GM19240 (cell line): ENCODE data around the gene CLEC6A.
"Not testable (repeated sequence)": the region's sequence is repeated elsewhere in the genome, so short reads cannot be mapped to it uniquely, and the experiment has no call there.

Experiments
- DNase-seq: peaks from one replicate; pipeline ENCODE4 v3.0.0; 2011; ENCODE audit warnings: low spot score; ENCODE audit not compliant: insufficient read length

CLEC6A gene

DNA sequence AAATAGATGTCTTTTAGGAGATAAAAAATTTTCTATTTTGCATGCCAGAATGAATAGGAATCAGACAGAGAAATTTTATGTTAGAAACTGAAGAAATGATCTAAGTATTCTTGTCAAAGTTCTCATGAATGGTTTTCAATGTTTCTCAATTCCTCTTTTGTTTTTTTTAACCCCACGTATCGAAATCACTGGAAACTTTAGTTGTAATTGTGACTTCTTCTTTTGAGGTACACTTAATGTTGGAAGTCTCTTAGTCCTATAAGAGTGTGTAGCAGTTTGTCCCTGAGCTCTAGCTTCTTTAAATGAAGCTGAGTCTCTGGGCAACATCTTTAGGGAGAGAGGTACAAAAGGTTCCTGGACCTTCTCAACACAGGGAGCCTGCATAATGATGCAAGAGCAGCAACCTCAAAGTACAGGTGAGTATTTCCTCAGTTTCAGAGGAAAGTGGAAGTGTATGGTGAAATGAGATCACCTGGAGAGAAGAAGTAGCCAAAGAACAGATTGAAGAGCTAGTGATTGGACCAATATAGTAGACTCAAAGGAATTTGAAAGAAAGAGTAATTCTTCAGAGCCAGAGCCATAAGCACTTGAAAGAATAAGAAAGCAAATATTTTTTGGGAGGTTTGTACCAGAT is at the start of gene CLEC6A:
TSS of gene CLEC6A (plus strand) at position 236 of the 634 bp plus-strand sequence. CDS start at position 386, 150 bp downstream.
- no peak for DNase-seq

DNA sequence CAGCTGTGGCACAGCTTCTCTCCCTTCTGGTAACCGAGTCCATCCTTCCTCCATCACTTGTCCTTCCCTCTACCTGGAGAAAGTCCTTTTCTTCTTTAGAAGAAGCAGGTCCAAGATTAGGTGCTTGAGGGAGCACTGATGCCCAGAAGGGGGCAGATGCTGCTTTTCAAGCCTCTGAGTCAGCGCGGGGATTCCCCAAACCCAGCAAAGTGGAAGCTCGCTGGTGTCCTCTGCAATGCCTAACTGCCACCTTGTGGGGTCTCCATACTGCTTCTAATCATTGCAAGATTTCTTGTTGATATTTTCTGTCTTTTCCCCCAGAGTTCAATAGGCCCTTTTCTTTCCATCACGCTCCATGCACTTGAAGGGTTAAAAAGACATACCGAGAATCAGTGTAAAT is 36.2 kb upstream of the CLEC6A start:
- DNase-seq = not testable (repeated sequence)

DNA sequence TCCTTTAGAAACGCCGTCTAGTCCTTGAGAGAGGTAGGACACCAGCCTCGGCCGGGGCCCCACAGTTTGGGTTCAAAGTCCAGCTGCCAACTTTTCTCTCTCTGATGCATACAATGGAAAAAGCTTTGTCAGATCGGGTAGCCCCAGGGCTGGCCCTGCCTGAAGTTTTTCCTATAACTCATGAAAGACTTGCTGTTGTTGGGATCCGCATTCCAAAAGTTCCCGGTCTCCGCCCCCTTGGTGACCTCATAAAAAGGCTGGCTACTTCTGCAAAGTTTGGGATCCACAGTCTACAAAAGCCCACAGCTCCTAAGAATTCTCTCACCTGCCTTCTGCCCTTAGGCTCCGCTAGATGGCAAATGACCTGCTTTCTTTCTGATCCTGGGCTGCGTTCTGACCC is 35.3 kb upstream of the CLEC6A start:
- DNase-seq = no peak

DNA sequence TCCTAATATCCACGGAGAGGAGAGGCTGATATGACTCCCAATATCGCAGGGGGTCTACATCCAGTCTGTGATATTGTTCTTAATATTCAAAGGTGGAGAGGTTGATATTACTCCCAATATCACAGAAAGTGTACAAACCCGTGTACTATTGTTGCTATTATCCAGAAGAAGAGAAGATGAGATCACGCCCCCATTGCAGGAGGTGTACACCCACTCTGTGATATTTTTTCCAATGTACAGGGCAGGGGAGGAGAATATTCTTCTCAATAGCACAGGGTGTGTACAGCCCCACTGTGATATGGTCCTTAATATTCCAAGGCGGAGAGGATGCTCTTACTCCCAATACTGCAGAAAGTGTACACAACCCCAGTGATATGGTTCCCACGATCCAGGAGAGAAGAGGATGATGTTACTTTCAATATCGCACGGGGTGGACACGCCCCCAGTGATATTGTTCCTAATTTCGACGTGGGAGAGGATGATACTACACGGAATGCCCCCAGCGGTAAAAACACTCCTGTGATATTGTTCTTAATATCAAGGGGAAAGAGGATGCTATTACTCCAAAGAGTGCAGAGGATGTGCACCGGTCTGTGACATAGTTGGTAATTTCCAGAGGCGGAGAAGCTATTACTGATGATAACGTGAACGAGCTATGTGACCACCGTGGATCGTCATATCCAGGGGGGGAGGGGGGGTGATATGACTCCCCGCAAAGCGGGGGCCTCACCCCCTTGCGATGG is 11.1 kb upstream of the CLEC6A start:
- DNase-seq = not testable (repeated sequence)

DNA sequence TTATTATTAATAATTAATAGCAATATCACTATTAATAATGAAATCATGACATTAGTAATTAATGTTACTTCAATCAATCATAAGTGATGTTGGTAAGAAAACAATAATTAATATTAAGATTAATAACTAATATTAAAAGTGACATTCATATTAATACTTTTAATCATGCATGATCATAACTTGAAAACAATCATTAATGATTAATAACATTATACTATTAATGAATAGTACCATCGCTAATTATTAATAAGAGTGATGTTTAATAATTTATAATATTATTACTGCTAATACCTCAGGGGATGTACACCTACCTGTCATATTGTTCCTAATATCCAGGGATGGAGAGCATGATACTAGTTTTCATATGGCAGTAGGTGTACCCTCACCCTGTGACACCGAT is 10.0 kb upstream of the CLEC6A start:
- DNase-seq = no peak

DNA sequence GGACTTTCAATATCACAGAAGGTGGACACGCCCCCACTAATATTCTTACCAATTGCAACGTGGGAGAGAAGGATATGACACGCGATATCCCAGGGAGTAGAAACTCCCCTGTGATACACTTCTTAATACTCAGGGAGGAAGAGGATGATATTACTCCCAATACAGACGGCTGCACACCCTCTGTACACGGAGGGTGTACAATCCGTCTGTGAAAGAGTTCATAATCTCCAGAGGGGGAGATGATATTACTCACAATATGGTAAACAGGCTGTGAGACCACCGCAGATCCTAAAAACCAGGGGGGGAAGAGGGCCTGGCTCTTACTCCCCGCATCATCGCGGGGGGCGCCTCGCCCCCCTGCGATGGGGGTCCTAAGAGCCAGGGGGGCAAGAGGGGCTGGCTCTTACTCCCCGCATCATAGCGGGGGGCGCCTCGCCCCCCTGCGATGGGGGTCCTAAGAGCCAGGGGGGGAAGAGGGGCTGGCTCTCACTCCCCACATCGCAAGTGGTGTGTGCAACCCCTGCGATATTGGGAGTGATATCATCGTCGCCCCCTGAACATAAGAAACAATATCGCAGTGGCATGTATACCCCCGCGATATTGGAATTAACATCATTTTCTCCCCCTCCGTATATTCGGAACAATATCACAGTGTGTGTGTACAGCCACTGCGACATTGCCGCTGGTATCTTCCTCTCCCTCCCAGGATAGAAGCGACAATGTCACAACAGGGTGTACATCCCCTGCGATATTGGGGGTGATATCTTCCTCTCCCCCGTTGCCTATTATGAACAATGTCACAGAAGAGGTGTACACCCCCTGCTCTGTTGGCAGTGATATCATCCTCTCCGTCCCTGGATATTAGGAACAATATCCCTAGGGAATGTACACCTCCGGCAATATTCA is 8.9 kb upstream of the CLEC6A start:
- no peak for DNase-seq

GRCh38 chr12:8449355-8449859 is 6.4 kb upstream of the CLEC6A start:
- DNase-seq = no peak

- no peak for DNase-seq
These were observed 3.7 kb upstream of the CLEC6A start for GRCh38 chr12:8452036-8452435.

DNA sequence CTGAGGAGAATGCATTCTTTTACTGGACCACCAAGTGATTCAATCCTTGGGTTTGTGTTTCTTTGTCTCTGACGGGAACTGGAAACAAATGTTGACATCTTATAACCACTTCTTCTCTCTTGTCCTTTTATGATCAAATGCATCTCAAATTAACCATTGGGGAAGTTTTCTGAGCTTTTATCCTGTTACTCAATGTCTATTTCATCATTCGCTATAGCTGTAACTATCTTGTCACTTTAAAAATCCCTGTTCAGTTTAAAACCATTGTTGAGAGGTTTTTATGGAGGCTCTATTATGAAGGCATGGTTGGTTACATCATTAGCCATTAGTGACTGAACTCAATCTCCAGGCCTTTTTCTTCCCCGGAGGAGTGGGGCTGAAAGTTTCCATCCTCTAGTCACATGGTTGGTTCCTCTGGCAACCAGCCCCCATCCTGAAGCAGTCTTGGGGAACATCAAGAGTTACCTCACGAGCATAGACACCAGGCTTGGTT is 2.7 kb upstream of the CLEC6A start:
- DNase-seq = no peak

GRCh38 chr12:8453796-8454195 is 2.0 kb upstream of the CLEC6A start:
- no peak for DNase-seq

GRCh38 chr12:8455271-8455670 is 491 bp upstream of the CLEC6A start:
- DNase-seq = no peak

GRCh38 chr12:8461426-8461825 is 5.7 kb downstream of the CLEC6A start:
- DNase-seq = no peak

DNA sequence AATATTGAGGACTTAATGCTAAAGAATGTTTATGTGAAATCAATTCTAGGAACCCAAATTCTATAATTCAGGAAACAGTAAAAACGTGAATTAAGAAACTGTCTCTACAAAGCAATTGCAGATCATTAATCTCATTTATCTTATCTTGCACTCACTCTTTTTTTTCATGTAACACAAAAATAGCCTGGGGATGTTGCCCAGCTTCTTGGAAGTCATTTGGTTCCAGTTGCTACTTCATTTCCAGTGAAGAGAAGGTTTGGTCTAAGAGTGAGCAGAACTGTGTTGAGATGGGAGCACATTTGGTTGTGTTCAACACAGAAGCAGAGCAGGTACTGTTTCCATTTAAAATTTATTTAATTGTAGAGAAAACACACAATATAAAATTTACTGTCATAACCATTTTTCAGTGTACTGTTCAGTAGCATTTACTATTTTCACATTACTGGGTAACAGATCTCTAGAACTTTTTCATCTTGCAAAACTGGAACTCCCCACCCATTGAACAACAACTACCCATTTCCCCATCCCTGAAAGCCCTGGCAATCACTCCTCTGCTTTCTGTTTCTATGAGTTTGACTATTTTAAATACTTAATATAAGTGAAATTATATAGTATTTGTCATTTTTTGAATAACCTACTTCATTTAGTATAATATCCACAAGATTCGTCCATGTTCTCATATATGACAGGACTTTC is 9.7 kb downstream of the CLEC6A start:
- DNase-seq = no peak

DNA sequence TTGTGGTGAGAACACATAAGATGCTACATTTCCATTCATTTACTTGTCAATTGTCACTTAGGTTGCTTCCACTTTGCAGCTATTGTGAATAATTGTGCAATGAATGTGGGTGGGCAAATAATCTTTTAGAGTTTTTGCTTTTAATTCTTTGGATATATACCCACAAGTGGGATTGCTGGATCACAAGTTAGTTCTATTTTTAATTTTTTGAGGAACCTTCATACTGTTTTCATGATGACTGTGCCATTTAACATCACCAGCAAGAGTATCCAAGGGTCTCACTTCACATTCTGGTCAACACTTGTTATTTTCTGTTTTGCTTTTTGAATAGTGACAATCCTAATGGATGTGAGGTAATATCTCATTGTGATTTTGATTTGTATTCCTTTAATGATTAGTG is 10.5 kb downstream of the CLEC6A start:
- no peak for DNase-seq

GRCh38 chr12:8471090-8471489 is 15.3 kb downstream of the CLEC6A start:
- no peak for DNase-seq

GRCh38 chr12:8475508-8476203 is 19.9 kb downstream of the CLEC6A start:
- no peak for DNase-seq

DNA sequence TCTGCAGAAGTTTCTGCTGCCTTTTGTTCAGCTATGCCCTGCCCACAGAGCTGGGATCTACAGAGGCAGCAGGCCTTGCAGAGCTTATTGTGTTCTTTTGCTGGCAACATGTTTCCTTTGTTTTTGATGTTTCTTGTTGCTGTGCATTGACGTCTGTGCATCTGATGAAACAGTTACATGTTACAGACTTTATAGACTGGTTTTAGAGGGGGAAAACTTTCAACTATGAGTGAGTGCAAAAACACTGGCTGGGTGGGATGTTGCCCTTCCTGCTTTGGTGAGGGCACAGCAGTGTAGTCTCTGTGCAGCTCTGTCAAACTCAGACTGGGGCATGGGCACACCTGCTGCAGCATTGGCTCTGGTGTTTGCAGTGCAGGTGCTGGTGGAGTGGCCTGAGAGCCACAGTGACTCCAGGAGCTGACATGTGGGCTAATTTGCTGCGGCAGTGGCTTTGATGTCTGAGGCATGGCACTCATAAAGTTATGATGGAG is 26.9 kb downstream of the CLEC6A start:
- DNase-seq = no peak

DNA sequence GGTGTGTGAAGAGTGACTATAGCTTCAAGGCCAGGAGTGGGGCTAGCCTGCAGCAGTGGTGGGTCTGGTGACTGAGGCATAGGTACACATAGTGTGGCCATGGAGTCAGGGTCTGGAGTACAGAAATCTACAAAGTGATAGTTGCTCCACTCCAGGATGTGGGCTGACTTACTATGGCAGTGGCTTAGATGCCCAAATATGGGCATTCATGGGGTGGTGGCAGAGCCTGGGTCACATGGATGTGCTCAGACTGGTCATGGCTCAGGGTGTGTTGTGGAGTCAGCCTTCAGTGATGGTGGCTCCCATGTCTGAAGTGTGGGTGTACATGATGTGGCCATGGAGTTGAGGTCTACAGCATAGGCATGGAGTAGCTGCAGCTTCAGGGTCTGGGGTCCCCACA is 27.3 kb downstream of the CLEC6A start:
- DNase-seq = no peak

DNA sequence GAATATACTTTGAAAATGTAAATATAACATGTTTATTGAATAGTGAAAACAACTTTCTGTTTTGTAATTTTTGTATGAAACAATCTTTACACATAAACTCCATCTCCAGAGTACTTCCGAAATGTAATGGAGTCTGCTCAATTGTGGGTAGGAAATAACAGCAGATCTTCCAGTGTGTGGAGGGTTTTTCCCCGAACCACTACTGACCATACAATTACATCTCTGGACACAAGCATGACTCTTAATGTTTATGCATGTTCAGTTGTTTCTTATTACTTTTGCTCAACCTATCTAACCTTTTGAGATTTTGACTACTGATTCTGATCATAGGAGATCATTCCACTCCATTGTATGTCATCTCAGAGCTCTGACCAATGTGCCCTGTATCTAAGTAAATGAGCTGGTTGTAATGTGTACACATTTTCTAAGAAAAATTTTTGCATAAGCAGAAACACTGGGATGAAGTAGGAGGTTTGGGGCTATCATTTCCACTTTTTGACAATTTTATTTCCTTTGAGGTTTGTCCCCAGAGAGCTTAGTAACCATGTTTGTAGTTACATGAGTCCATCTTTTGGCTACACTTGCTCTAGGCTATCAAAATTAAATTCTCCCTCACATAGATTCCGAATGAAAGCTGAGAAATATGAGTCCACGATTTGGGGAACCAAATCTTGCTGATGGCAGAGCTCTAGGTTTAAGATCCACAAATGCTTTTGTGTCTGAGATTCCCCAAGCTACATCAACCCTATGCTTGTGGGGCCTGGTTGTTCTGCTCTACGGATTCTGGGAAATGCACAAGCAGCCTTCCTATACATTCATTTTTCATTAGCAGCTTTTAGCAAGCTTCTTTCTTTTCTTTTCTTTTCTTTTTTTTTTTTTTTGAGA is 36.1 kb downstream of the CLEC6A start:
- DNase-seq = no peak
